Measurements from ENCODE around the gene ZBTB8B.
"Not testable (repeated sequence)": the region's sequence is repeated elsewhere in the genome, so short reads cannot be mapped to it uniquely, and the experiment has no call there.

ZBTB8B gene

GRCh38 chr1:32470431-32470830, 5.6 kb downstream of the ZBTB8B start:
- no peak for DNase-seq (ENCODE audit: low spot score)

GRCh38 chr1:32470991-32471694, 6.3 kb downstream of the ZBTB8B start:
- no peak for DNase-seq (ENCODE audit: low spot score)

- DNase-seq (ENCODE audit: low spot score), result no peak
Observed at GRCh38 chr1:32471695-32472362, 7.0 kb downstream of the ZBTB8B start.

GRCh38 chr1:32472966-32473365, 8.1 kb downstream of the ZBTB8B start:
- not testable (repeated sequence) for DNase-seq (ENCODE audit: low spot score)

- DNase-seq (ENCODE audit: low spot score), result no peak
Observed at GRCh38 chr1:32474954-32475353, 10.1 kb downstream of the ZBTB8B start.

GRCh38 chr1:32480003-32480402, 15.1 kb downstream of the ZBTB8B start:
- no peak for DNase-seq (ENCODE audit: low spot score)

- no peak for DNase-seq (ENCODE audit: low spot score)
Observed at GRCh38 chr1:32480761-32481160, 15.9 kb downstream of the ZBTB8B start.

GRCh38 chr1:32481788-32482187, 16.9 kb downstream of the ZBTB8B start:
- not testable (repeated sequence) for DNase-seq (ENCODE audit: low spot score)

GRCh38 chr1:32485554-32486255, 20.8 kb downstream of the ZBTB8B start:
- DNase-seq (ENCODE audit: low spot score), result no peak

GRCh38 chr1:32486463-32487113, 21.7 kb downstream of the ZBTB8B start:
- DNase-seq (ENCODE audit: low spot score), result no peak

- DNase-seq (ENCODE audit: low spot score), result no peak
Observed at GRCh38 chr1:32487182-32487581, 22.3 kb downstream of the ZBTB8B start.

- no peak for DNase-seq (ENCODE audit: low spot score)
Observed at GRCh38 chr1:32489774-32490454, 25.0 kb downstream of the ZBTB8B start.

- no peak for DNase-seq (ENCODE audit: low spot score)
Observed at GRCh38 chr1:32491386-32491785, 26.5 kb downstream of the ZBTB8B start.

- no peak for DNase-seq (ENCODE audit: low spot score)
Observed at GRCh38 chr1:32494196-32494595, 29.3 kb downstream of the ZBTB8B start.

- DNase-seq (ENCODE audit: low spot score), result no peak
Observed at GRCh38 chr1:32494711-32495337, 30.0 kb downstream of the ZBTB8B start.

GRCh38 chr1:32496127-32496526, 31.3 kb downstream of the ZBTB8B start:
- no peak for DNase-seq (ENCODE audit: low spot score)

GRCh38 chr1:32498751-32499150, 33.9 kb downstream of the ZBTB8B start:
- DNase-seq (ENCODE audit: low spot score), result no peak

- DNase-seq (ENCODE audit: low spot score), result no peak
Observed at GRCh38 chr1:32500387-32501209, 35.7 kb downstream of the ZBTB8B start.

- no peak for DNase-seq (ENCODE audit: low spot score)
Observed at GRCh38 chr1:32501865-32502264, 37.0 kb downstream of the ZBTB8B start.

GRCh38 chr1:32503153-32503552, 38.3 kb downstream of the ZBTB8B start:
- no peak for DNase-seq (ENCODE audit: low spot score)

GRCh38 chr1:32507021-32507420, 42.1 kb downstream of the ZBTB8B start:
- DNase-seq (ENCODE audit: low spot score), result no peak

All from CD4-positive, alpha-beta T cell treated with Interleukin-15 for 4 hours (primary cell).